NCI-H1417 treated with DMSO at 0.1 percent for 48 hours (cell line): ENCODE results near the gene IQCB1.
"Not testable (repeated sequence)": the region's sequence is repeated elsewhere in the genome, so short reads cannot be mapped to it uniquely, and the experiment has no call there.

Experiments
- DNase-seq: peaks from one replicate; lab custom pipeline; 2025; lab: John Stamatoyannopoulos, UW

IQCB1 gene

DNA sequence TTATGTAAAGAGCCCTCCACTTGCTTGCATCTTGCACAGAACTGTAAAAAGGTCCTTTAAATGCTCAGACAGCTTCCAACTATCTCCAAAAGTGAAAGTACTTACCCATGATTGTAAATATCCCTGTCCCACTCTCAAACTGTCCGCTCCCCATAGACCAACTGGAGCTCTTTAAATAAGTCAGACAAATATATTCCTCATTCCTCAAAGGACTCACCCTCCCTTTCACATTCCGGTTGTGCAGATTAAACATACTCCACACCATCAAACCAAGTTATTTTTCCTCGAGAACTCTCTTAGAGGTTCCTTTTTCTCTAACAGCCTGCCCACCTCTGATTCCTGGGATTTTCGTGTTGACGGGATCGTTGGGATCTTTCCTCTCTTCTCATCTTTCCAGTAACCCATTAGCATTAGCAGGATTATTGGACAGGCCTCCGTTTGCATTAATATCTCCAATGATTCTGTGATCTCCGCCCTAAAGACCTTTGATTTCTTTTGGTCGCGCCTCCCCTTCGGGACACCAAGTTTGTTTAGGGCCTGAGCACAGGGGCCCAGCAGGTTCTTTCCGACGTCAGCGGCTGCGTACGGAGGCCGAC, 86.1 kb downstream of the IQCB1 start:
- DNase-seq: no peak

DNA sequence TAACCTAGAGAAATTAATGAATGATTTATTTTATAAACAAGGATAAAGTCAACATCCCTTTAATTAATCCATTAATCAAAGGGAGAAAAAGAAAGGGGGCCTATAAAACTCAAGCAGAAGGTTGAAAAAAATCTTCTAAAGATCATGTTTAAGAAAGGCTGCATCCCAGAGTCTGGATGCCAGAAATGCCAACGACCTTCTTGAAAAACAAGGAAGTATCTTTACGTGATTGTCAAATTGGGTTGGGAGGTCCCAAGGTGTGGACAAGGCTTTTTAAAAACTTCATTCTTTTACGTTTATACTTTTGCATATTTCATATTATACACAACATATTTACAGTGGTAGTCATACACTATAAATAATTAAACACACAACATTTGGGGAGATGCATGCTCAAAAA, 86.9 kb downstream of the IQCB1 start:
- no peak for DNase-seq

DNA sequence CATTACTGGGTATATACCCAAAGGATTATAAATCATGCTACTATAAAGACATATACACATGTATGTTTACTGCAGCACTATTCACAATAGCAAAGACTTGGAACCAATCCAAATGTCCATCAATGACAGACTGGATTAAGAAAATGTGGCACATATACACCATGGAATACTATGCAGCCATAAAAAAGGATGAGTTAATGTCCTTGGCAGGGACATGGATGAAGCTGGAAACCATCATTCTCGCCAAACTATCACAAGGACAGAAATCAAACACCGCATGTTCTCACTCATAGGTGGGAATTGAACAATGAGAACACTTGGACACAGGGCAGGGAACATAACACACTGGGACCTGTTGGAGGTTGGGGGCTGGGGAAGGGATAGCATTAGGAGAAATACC, 91.8 kb downstream of the IQCB1 start:
- not testable (repeated sequence) for DNase-seq

GRCh38 chr3:121740896-121741295, 94.0 kb downstream of the IQCB1 start:
- DNase-seq: no peak

DNA sequence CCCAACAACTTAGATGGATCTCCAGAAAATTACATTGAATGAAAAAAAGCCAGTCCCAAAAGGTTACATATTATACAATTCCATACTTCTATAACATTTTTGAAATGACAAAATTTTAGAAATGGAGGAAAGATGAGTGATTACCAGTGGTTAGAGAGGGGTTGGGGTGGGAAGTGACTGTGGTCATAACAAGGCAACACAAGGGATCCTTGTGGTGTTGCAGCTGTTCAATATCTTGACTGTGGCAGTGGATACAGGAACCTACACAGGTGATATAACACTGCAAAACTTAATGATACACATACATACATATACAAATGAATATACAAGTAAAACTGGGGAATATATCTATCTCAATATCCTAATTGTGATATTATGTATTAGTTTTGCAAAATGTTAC, 95.0 kb downstream of the IQCB1 start:
- DNase-seq: no peak

DNA sequence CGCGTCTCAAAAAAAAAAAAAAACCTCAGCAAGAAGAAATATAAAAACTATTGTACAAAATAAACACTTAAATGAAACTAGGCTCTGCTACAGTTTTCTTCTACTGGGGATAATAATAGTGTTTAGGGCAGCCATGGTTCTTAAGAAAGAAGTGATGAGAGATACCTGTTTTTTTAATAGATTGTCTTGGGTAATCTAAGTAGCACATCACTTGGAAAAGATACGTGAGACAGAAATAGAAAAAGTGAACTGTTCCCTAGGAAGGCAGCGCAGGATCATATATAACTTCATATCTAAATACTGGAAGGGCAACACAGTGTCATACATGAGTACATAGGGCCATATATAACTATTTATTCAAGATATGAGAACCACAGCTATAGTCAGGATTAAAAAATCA, 97.2 kb downstream of the IQCB1 start:
- no peak for DNase-seq

DNA sequence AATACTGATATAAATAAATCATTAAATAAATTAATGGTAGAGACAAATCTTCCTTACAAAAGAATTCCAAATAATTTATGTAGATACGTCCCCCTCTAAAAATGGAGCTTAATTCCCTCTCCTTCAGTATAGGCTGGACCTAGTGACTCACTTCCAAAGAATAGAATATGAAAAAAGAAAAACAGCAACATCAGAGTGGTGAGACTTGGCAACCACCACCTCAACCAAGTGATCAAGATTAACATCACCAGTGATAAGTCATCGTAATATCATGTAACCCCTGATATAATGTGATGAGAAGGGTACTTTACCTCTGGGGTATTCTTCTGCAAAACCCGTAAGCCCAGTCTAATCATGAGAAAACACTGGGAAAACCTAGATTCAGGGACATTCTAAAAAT, 98.7 kb downstream of the IQCB1 start:
- DNase-seq: no peak

DNA sequence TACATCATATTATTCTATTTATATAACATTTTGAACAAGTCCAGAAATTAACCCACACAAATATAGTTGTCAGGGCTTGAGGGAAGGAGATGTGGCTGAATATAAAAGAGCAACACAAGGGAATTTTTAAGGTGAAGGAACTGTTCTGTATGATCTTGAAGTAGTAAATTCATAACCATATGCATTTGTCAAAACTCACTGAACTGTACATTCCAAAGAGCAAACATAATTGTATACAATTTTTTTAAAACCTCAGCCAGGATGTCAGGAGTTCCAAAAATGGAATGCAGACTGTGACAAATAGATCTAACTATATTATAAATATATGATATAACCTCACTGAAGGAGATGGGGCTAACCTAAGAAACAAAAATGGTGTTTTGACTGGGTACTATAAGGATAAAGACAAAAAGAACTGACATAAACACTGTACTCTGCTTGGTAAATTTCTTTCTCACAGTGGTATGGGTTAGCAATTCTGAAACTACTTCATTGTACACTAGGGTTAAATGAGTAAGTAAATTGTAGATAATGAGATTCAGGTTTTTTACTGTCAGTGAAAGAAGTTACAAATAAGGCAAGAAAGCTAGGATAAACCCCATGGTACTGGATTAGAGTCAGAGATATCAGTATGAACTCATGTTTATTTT, 99.7 kb downstream of the IQCB1 start:
- DNase-seq: no peak

DNA sequence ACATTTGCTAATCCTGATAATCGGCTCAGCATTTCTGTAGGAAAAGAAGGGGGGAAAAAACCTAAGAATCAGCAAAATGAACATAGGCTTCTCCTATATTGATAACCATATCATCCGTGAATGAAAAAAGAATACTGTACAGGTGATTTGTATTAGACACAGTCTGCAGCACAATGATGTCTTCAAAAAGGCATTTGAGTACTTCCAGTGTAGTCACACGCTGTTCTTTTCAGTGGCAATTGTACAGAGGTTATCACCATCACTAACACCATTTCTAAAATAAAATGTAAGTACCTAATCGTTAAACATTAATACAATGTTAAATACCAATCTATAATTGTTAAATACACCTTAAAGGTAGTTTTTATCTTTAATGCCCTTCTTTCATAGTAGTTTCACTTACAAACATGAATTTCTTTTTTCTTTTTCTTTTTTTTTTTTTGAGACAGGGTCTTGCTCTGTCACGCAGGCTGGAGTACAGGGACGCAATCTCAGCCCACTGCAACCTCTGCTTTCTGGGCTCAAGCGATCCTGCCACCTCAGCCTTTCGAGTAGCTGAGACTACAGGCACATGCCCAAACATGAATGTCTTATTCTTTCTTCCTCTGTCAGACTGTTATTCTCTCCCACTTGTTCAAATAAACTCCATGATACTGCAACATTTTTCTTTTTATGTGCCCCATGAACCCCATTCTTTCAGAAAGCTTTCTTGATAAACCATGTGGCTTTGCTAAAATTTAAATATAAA, 103.7 kb downstream of the IQCB1 start:
- DNase-seq: no peak

DNA sequence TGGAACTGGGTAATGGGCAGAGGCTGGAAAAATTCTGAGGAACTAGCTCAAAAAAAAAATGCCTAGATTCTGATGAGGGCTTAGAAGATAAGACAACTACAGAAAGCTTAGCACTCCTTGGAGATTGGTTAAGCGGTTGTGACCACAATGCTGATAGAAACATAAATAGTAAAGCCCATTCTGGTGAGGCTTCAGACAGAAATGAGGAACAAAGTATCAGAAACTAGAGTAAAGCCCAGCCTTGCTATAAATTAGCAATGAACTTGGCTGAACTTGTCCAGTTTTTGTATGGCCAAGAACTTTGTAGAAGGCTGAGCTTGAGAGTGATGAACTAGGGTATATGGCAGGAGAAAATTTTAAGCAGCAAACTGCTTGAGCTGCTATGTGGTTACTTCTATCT, 110.7 kb downstream of the IQCB1 start:
- no peak for DNase-seq

- no peak for DNase-seq
These were observed 111.4 kb downstream of the IQCB1 start for GRCh38 chr3:121723485-121723884.

- DNase-seq: no peak
These were observed 112.4 kb downstream of the IQCB1 start for GRCh38 chr3:121722411-121722810.

- no peak for DNase-seq
These were observed 114.7 kb downstream of the IQCB1 start for GRCh38 chr3:121720163-121720562.
